ENCODE measurements around the gene NR2F1-AS1. TPM values are rescaled to one million over a fixed set of nuclear protein-coding genes. Genes with fewer than 3 reads are reported as not detected.

Gene NR2F1-AS1
- polyA plus RNA-seq, 3 donors = not detected

DNA sequence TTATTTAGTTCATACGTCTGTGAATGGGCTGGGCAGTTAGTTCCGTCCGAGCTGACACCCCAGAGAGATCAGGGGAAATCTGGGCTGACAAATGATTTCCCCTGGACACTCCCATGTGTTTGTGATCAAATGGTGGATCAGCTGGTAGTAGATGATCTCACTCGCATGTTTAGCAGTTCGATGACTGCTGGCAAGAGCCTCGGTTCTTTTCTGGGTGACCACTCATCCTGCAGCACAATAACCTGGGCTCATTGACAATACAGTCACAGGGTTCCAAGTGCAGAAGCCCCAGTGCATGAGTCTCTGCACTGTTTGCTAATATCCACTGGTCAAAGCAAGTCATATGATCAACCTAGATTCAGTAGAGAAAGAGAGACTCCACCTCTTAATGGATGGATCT is 155.9 kb downstream of the NR2F1-AS1 start:
- TF ChIP-seq CTCF (IDR thresholded peaks at IDR 0.05) = no peak
- Histone ChIP-seq H3K9me3 (replicated peaks in 1 of 2; ENCODE audit: control insufficient read depth in 1 of 2, insufficient read depth in 1 of 2, low read length in 2 of 2) (no peaks in the 10 kb centered on the region), H3K79me2 (ENCODE audit: insufficient read depth, low read length) (no peaks in the 10 kb centered on the region), H4K20me1 (ENCODE audit: insufficient read depth, low read length) (no peaks in the 10 kb centered on the region), H3K9ac (ENCODE audit: insufficient read depth, low read length, poor library complexity, severe bottlenecking) (no peak overlapping the region), H3K27ac (ENCODE audit: low read depth in 1 of 2, low read length in 2 of 2) (no peak overlapping the region), H3K36me3 (replicated peaks in 1 of 2; ENCODE audit: control insufficient read depth in 1 of 2, insufficient read depth in 2 of 2, low read length in 2 of 2) (no peaks in the 10 kb centered on the region), H2AFZ (ENCODE audit: insufficient read depth, low read depth, low read length, poor library complexity, severe bottlenecking) (no peak overlapping the region), H3K4me3 (replicated peaks in 1 of 3; ENCODE audit: low read depth in 2 of 3, low read length in 3 of 3) (no peak overlapping the region), H3K4me1 (ENCODE audit: control insufficient read depth in 1 of 2, insufficient read depth in 2 of 2, low read length in 2 of 2) (no peaks in the 10 kb centered on the region), H3K4me2 (replicated peaks; ENCODE audit: extremely low read depth, low read length, poor library complexity, severe bottlenecking) (no peak overlapping the region), H3K27me3 (ENCODE audit: control insufficient read depth in 2 of 2, insufficient read depth in 2 of 2, low read length in 2 of 2) (no peaks in the 10 kb centered on the region)
- DNase-seq = no peak
- intact Hi-C loops (cut with micrococcal nuclease) = no loop called here
- WGBS (ENCODE audit: insufficient coverage) = 89% methylated on average over 5 of the region's 6 CpGs
- Mint-ChIP-seq H3K27me3 (ENCODE audit: low read depth in 3 of 3) (peaks cover 0 to 2% (median 0%) of the 10 kb centered on the region in 3 donors), H3K4me3 (no peak overlapping the region), H3K36me3 (no peaks in the 10 kb centered on the region), H3K4me1 (no peaks in the 10 kb centered on the region), H3K9me3 (no peaks in the 10 kb centered on the region), H3K27ac (no peak overlapping the region)

- Histone ChIP-seq H2AFZ (ENCODE audit: insufficient read depth, low read depth, low read length, poor library complexity, severe bottlenecking) (no peak overlapping the region), H3K27ac (ENCODE audit: low read depth in 1 of 2, low read length in 2 of 2) (no peak overlapping the region), H3K9ac (ENCODE audit: insufficient read depth, low read length, poor library complexity, severe bottlenecking) (no peak overlapping the region), H3K27me3 (ENCODE audit: control insufficient read depth in 2 of 2, insufficient read depth in 2 of 2, low read length in 2 of 2) (no peaks in the 10 kb centered on the region), H3K9me3 (replicated peaks in 1 of 2; ENCODE audit: control insufficient read depth in 1 of 2, insufficient read depth in 1 of 2, low read length in 2 of 2) (no peaks in the 10 kb centered on the region), H3K4me2 (replicated peaks; ENCODE audit: extremely low read depth, low read length, poor library complexity, severe bottlenecking) (no peak overlapping the region), H3K79me2 (ENCODE audit: insufficient read depth, low read length) (no peaks in the 10 kb centered on the region), H3K36me3 (replicated peaks in 1 of 2; ENCODE audit: control insufficient read depth in 1 of 2, insufficient read depth in 2 of 2, low read length in 2 of 2) (no peaks in the 10 kb centered on the region), H3K4me3 (replicated peaks in 1 of 3; ENCODE audit: low read depth in 2 of 3, low read length in 3 of 3) (no peak overlapping the region), H4K20me1 (ENCODE audit: insufficient read depth, low read length) (no peaks in the 10 kb centered on the region), H3K4me1 (ENCODE audit: control insufficient read depth in 1 of 2, insufficient read depth in 2 of 2, low read length in 2 of 2) (no peaks in the 10 kb centered on the region)
- H3K9me3 Mint-ChIP-seq = peaks cover 0 to 2% (median 0%) of the 10 kb centered on the region in 7 donors
- no peak overlapping the region for H3K27ac Mint-ChIP-seq
- no peak for TF ChIP-seq CTCF (IDR thresholded peaks at IDR 0.05)
- WGBS (ENCODE audit: insufficient coverage) = 18% methylated on average over 1 of the region's 3 CpGs
- H3K27me3 Mint-ChIP-seq (ENCODE audit: low read depth in 3 of 3) = peaks cover 0 to 2% (median 2%) of the 10 kb centered on the region in 3 donors
- intact Hi-C loops (cut with micrococcal nuclease) = no loop called here
- no peaks in the 10 kb centered on the region for H3K4me1 Mint-ChIP-seq
- H3K36me3 Mint-ChIP-seq = no peaks in the 10 kb centered on the region
- no peak for DNase-seq
- no peak overlapping the region for H3K4me3 Mint-ChIP-seq
Observed at GRCh38 chr5:93423300-93423699, 157.7 kb downstream of the NR2F1-AS1 start.
